ENCODE measurements around the gene PVALEF.

Gene PVALEF

DNA sequence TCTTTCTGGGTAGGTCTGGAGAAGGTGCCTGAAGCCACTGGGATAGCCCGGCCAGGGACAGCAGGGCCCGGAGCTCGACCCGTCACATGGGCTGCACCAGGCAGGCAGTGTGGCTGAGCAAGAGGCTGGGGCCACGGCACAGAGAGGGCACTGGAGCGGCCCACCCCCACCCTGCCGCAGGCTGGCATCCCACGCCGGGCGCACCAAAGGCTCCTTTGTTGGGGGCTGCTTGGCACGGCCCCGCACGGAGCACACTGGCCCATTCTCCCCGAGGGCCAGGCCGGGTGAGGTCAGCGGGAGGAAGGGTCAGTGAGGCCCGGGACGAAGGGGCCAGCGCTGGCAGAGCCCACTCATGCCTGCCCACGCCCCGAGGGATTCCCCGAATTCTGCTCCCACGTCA, 36.5 kb upstream of the PVALEF start:
- Histone ChIP-seq H3K9me3 (no peaks in the 10 kb centered on the region), H3K36me3 (no peaks in the 10 kb centered on the region), H3K4me2 (no peak overlapping the region), H3K4me3 (no peak overlapping the region), H3K4me1 (peaks cover 49% of the 10 kb centered on the region), H3K27ac (no peak overlapping the region), H4K20me1 (no peaks in the 10 kb centered on the region), H3K27me3 (no peaks in the 10 kb centered on the region), H3K9ac (no peak overlapping the region)
- TF ChIP-seq Cebpa-rat (IDR thresholded peaks at IDR 0.05) = no peak

DNA sequence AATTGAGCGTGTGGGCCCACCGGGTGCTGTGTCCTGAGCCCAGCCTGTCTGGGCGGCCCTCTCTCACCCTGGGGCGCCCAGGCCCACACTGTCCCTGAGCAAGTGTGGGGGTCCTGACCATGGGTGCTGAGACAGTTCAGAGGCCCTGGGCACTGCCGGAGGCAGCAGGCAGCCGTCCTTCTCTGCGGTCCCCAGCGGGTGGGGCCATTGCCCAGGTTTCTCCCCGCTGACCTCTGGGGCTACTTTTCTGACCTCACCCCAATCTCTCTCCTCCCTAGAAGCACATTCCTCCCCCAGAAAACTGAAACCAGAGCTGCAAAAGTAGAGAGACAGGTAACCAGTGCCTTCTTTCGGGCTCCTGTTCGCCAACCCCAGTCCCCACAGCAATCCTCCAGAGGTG, 36.0 kb upstream of the PVALEF start:
- Histone ChIP-seq H3K36me3 (no peaks in the 10 kb centered on the region), H3K9me3 (no peaks in the 10 kb centered on the region), H3K27ac (0 out of 2 replicates have a peak overlapping the region, but pooled peaks have one; percentile 45), H3K4me1 (peaks cover 54% of the 10 kb centered on the region), H3K4me2 (peak overlapping the region; percentile 69; the same call in 1 of the 2 replicates), H4K20me1 (no peaks in the 10 kb centered on the region), H3K27me3 (no peaks in the 10 kb centered on the region), H3K4me3 (no peak overlapping the region), H3K9ac (no peak overlapping the region)
- TF ChIP-seq Cebpa-rat (IDR thresholded peaks at IDR 0.05) = no peak

DNA sequence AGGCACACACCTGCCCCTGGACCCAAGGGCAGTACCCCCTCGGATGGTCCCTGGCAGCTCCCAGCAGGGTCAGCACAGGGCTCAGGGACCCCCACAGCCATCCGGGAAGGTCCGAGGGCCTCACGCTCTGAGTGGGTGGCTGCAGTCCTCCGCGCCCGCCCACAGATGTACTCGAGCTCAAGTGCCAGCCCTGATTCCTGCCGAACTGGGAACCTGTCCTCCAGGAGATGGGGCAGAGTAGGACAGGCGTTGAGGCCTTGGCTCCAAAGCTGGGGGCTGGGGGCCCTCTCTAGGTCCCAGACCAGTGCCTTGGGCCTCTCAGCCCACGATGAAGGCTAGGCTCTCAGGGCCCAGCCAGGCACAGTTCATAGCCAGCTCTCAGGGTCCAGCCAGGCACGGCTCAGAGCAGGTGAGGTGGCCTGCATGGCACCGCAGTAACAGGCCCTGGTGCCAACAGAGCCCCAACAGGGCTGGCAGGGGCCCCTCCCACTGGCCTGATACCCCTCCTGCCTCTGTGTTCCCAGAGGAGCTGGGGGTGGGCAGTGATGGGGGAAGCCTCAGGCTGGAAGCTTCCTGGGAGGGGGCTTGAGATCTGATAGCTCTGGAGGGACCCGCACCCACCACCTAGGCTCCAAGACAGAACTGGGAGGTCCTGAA, 35.5 kb upstream of the PVALEF start:
- no peaks in the 10 kb centered on the region for H3K27me3 ChIP-seq
- peaks cover 60% of the 10 kb centered on the region for H3K4me1 ChIP-seq
- H4K20me1 ChIP-seq = peaks cover 3% of the 10 kb centered on the region; the same call in 1 of the 2 replicates
- peak overlapping the region; percentile 69 for H3K4me2 ChIP-seq
- H3K9ac ChIP-seq = peak overlapping the region; percentile 5; the same call in 1 of the 2 replicates
- no peak for TF ChIP-seq Cebpa-rat (IDR thresholded peaks at IDR 0.05)
- H3K4me3 ChIP-seq = no peak overlapping the region
- H3K36me3 ChIP-seq = no peaks in the 10 kb centered on the region
- peak overlapping the region; percentile 45 for H3K27ac ChIP-seq
- H3K9me3 ChIP-seq = no peaks in the 10 kb centered on the region

DNA sequence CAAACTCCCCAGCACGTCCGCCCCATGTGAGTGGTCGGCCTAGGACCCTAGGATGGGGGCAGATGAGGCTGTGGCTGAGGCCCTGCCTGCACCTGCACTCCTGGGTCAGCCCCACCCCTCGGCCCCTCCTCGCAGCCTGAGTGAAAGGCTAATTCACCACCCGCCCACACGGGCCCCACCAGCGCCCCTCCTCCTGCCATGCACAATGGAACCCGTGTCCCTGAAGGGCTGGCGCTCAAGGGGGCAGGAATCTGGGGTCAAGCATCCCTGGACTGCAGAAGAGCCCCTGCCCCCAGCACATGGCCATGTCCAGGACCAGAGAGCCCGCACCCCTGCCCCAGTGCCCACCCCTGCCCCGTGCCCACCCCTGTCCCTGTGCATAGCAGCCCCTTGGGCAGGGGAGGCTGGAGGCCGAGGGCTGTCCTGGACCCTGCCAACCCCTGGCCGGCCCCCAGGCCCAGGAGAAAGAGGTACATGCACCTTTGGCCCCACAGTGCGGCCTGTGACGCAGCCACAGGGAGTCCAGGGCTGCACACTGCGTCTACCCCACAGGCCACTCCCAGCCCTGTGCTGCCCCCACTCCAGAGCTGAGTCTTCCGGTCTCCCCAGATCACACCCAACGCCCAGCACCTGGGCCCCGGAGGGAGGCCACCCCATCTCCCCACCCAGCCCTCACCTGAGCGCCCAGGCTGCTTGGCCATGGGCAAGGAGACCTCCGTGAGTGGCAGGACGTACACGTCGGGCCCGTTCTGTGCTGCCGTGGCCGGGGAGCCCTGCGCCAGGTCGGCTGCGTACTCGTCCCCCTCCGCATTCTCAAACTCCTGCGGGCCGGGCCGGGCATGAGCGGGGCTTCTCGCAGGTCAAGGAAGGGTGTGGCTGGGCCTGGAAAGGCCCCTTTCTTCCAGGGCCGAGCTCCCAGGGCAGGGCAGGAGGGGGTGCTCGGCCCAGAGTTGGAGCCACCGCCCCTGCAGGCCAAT, 34.6 kb upstream of the PVALEF start:
- H3K9me3 ChIP-seq = no peaks in the 10 kb centered on the region
- H3K9ac ChIP-seq = no peak overlapping the region
- H3K27ac ChIP-seq = peak overlapping the region; percentile 45
- no peaks in the 10 kb centered on the region for H3K27me3 ChIP-seq
- H4K20me1 ChIP-seq = peaks cover 10% of the 10 kb centered on the region; the same call in 1 of the 2 replicates
- TF ChIP-seq Cebpa-rat (IDR thresholded peaks at IDR 0.05) = no peak
- H3K4me2 ChIP-seq = peak overlapping the region; percentile 69
- H3K4me1 ChIP-seq = peaks cover 68% of the 10 kb centered on the region
- no peak overlapping the region for H3K4me3 ChIP-seq
- H3K36me3 ChIP-seq = no peaks in the 10 kb centered on the region

DNA sequence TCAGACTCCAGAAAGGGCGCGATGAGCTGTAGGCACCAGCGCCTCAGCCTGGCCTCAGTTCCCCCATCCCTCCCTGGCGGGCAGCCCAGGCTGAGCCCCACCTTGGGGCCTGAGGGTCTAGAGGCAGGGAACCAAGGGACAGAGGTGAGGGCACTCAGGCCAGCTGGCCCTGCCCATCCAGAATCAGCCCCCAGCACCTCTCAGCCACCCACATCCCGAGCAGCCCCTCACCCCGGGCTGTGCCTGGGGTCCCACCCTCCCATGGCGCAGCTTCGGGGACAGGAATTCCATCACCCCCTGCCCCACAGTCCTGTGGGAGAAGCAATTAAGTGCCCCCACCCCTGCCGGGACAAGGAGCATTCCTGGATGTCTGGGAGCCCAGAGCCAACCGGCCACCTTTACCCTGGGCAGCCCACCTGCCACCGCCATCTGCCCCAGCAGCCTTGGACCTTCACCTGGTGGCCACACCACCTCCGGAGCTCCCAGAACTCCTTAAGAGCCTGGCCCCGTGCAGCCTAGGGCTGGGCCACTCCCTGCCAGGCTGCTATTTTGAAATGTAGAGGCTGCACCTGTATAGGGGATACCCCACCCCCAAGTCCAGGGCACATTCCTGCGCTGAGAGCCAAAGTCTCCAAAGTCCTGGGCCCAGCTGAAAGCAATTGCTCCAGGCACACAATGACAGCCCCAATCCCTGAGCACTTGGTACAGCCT, 33.7 kb upstream of the PVALEF start:
- Histone ChIP-seq H3K36me3 (no peaks in the 10 kb centered on the region), H3K9me3 (no peaks in the 10 kb centered on the region), H4K20me1 (peaks cover 10% of the 10 kb centered on the region; the same call in 1 of the 2 replicates), H3K4me1 (peaks cover 72% of the 10 kb centered on the region), H3K4me2 (no peak overlapping the region), H3K9ac (no peak overlapping the region), H3K27me3 (no peaks in the 10 kb centered on the region), H3K4me3 (no peak overlapping the region), H3K27ac (no peak overlapping the region)
- TF ChIP-seq Cebpa-rat (IDR thresholded peaks at IDR 0.05) = no peak

DNA sequence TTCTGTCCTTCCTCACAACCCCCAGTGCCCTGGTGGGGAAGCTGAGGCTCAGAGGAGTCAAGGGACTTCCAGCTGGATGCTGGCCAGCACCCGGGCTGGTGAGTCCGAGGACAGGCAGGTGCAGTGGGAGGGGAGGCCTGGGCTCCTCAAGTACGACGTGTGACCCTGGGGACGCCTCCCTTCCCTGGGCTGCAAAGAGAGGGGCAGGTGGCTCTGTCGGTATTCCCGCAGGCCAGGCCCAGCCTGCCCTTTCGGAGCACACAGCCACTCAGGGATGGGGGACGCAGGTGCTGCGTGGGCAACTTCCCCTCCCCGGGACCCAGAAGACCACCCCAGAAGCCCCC, 33.1 kb upstream of the PVALEF start:
- Histone ChIP-seq H3K27me3 (no peaks in the 10 kb centered on the region), H3K36me3 (no peaks in the 10 kb centered on the region), H3K27ac (no peak overlapping the region), H3K9me3 (no peaks in the 10 kb centered on the region), H3K4me1 (peaks cover 70% of the 10 kb centered on the region), H3K9ac (no peak overlapping the region), H3K4me3 (no peak overlapping the region), H3K4me2 (no peak overlapping the region), H4K20me1 (peaks cover 10% of the 10 kb centered on the region; the same call in 1 of the 2 replicates)
- TF ChIP-seq Cebpa-rat (IDR thresholded peaks at IDR 0.05) = no peak

DNA sequence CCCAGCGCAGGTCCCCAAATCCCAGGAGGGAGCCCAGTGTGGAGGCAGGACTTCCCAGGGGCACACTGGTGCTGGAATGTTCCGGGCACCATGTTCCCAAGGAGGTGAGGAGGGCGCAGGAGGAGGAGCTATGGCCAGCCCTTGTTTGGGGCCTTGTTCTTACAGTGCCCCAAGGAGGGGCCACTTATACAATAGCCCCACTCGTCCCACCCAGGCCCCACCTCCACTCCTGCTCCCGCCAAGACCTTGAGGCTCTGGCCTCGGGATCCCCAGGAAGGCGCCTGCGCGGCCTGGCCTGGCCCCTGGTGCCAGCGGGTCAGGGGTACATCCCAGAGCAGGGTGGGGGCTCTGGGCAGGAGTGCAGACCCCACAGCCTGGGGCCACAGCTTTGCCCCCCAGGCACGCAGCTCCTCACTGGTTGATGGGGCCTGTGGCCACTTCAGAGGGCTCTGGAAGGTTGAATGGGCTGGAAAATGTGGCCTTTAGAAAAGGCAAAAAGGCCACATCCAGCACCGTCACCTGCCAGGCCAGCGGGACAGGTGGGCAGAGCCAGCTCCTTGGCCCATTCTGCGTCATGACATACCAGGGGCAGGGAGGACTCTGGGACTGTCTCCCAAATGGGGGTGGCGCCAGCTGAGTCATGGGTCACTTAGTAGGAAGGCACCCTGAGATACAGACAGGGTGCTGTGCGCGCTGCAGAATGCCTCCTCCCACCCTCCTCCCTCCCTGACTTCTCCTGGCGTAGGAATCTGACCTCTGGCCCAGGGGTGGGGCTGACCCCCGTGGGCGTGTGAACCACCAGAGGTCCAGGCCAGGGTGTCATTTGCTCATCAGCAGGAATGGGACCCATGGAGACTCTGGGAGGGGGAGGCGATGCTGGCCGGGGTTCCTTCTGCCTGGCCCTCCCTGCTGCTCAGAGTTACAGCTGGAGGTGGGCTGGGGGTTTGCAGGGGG, 32.3 kb upstream of the PVALEF start:
- Histone ChIP-seq H3K4me1 (peaks cover 61% of the 10 kb centered on the region), H3K36me3 (no peaks in the 10 kb centered on the region), H3K4me3 (no peak overlapping the region), H3K9me3 (no peaks in the 10 kb centered on the region), H3K9ac (no peak overlapping the region), H3K27me3 (no peaks in the 10 kb centered on the region), H3K27ac (no peak overlapping the region), H4K20me1 (peaks cover 10% of the 10 kb centered on the region; the same call in 1 of the 2 replicates), H3K4me2 (peak overlapping the region; percentile 80; the same call in 1 of the 2 replicates)
- TF ChIP-seq Cebpa-rat (IDR thresholded peaks at IDR 0.05) = no peak

DNA sequence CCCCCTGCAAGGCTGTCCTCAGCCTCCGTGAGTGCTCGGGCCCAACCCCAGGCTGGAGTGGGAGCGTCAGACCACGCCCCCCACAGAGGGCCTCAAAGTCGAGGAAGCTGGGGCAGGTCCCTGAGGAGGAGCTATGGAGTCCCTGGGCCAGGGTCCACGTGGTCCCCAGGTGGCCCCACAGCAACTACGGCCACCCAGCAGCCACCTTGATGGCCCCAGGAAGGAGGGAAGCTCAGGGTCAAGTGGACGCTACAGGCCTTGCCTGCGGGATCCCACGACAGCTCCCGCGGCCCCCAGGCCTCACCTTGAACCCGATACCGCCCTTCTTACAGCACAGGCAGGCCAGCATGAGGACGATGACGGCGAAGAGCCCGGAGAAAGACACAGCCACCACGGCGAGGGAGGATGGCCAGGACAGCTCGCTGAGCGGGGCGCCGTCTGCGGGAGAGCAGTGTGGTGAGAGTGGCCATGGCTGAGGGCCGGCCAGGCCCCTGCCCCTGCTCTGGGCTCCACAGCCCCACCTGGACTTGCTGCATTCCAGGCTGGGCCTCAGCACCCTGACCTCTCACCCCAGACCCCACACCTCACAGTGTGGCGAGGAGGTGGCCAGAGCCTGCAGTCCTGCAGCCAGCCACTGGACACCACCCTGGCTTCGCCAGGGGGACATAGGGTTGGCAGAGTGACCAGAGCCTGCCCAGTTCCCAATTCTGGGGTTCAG, 31.1 kb upstream of the PVALEF start:
- H4K20me1 ChIP-seq = peaks cover 10% of the 10 kb centered on the region; the same call in 1 of the 2 replicates
- peaks cover 58% of the 10 kb centered on the region for H3K4me1 ChIP-seq
- H3K4me2 ChIP-seq = peak overlapping the region; percentile 80
- no peak overlapping the region for H3K4me3 ChIP-seq
- H3K27me3 ChIP-seq = no peaks in the 10 kb centered on the region
- H3K36me3 ChIP-seq = no peaks in the 10 kb centered on the region
- H3K27ac ChIP-seq = no peak overlapping the region
- no peak for TF ChIP-seq Cebpa-rat (IDR thresholded peaks at IDR 0.05)
- H3K9ac ChIP-seq = no peak overlapping the region
- no peaks in the 10 kb centered on the region for H3K9me3 ChIP-seq

All from BLaER1 (cell line).